Brain microvascular endothelial cell (primary cell): Measurements from ENCODE around the gene IL1RL2.

Experiments
- DNase-seq: peaks from one replicate; pipeline ENCODE4 v3.0.0-alpha.2; 2020
- H3K27ac ChIP-seq: fragments of 250-450 bp; sonication (Bioruptor Pico); 2 replicates; pipeline ENCODE4 v1.5.1; 2020; ENCODE audit warnings: mild to moderate bottlenecking, moderate library complexity
- H3K27me3 ChIP-seq: fragments of 250-450 bp; sonication (Bioruptor Pico); replicated peaks from 2 replicates; pipeline ENCODE4 v1.5.1; 2020; ENCODE audit warnings: mild to moderate bottlenecking
- H3K36me3 ChIP-seq: fragments of 250-450 bp; sonication (Bioruptor Pico); replicated peaks from 2 replicates; pipeline ENCODE4 v1.5.1; 2020; ENCODE audit warnings: mild to moderate bottlenecking
- H3K4me3 ChIP-seq: 2 replicates; pipeline ENCODE4 v1.5.1; 2011; ENCODE audit warnings: low read depth, mild to moderate bottlenecking, control low read depth, low read length, moderate library complexity
- in situ Hi-C: cut with HindIII; loops from 2 replicates; pipeline ENCODE4 v1.10.0; 2017; ENCODE audit warnings: low sequenced_read_pairs, low pct_ligation_motif_present
- TF ChIP-seq, protein P1 (sequence below): IDR thresholded peaks from 2 replicates; pipeline ENCODE4 v1.5.1; 2011; ENCODE audit warnings: low read depth, mild to moderate bottlenecking, moderate library complexity, low read length, control low read depth, inconsistent platforms; ENCODE audit errors: missing control alignments

IL1RL2 gene

GRCh38 chr2:102238039-102238756 lies 51.4 kb downstream of the IL1RL2 start:
- TF ChIP-seq, protein P1, sequence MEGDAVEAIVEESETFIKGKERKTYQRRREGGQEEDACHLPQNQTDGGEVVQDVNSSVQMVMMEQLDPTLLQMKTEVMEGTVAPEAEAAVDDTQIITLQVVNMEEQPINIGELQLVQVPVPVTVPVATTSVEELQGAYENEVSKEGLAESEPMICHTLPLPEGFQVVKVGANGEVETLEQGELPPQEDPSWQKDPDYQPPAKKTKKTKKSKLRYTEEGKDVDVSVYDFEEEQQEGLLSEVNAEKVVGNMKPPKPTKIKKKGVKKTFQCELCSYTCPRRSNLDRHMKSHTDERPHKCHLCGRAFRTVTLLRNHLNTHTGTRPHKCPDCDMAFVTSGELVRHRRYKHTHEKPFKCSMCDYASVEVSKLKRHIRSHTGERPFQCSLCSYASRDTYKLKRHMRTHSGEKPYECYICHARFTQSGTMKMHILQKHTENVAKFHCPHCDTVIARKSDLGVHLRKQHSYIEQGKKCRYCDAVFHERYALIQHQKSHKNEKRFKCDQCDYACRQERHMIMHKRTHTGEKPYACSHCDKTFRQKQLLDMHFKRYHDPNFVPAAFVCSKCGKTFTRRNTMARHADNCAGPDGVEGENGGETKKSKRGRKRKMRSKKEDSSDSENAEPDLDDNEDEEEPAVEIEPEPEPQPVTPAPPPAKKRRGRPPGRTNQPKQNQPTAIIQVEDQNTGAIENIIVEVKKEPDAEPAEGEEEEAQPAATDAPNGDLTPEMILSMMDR, result no peak
- Histone ChIP-seq H3K36me3 (no peaks in the 10 kb centered on the region), H3K27ac (peak overlapping the region; percentile 55), H3K27me3 (no peaks in the 10 kb centered on the region), H3K4me3 (no peak overlapping the region)
- peak; percentile 72 for DNase-seq
- in situ Hi-C loops, result no loop called here

DNA sequence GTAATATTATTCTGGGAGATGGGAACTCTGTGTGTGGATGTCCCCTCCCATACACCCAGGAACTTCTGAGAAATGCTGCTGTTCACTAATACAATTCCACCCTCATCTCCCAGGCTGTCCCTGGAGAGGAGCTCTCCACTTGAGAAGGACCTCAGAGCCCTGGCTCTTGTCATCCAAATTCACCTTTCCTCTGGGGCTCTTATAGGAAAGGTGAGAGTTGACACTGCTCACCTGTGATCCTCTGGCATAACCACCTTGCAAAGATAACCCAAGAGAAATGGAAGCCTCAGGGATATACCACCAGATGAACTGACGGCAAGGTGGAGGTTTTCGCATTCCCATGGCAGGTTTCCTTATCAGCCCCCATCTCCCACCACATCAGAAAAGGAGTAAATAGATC lies 52.0 kb downstream of the IL1RL2 start:
- H3K27ac ChIP-seq, result peak overlapping the region; percentile 55
- in situ Hi-C loops, result no loop called here
- TF ChIP-seq, protein P1, result no peak

DNA sequence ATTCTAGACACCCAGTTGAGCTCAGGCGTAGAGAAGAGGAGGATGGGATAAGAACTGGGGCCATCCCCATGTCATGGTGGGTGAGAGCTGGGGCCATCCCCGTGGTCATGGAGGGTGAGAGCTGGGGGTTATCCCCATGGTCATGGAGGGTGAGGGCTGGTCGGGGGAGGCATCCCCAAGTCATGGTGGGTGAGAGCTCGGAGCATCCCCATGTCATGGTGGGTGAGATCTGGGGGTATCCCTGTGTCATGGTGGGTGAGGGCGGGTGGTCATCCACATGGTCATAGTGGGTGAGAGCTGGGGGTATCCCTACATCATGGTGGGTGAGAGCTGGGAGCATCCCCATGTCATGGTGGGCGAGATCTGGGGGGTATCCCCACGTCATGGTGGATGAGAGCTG lies 52.5 kb downstream of the IL1RL2 start:
- TF ChIP-seq, protein P1, result no peak
- H3K27ac ChIP-seq, result no peak overlapping the region
- no peak for DNase-seq
- H3K36me3 ChIP-seq, result no peaks in the 10 kb centered on the region
- in situ Hi-C loops, result no loop called here
- H3K27me3 ChIP-seq, result no peaks in the 10 kb centered on the region
- no peak overlapping the region for H3K4me3 ChIP-seq

More for the DNA sequence above, 52.0 kb downstream of the IL1RL2 start:
- Histone ChIP-seq H3K27me3 (no peaks in the 10 kb centered on the region), H3K4me3 (no peak overlapping the region), H3K36me3 (no peaks in the 10 kb centered on the region)
- DNase-seq, result no peak

DNA sequence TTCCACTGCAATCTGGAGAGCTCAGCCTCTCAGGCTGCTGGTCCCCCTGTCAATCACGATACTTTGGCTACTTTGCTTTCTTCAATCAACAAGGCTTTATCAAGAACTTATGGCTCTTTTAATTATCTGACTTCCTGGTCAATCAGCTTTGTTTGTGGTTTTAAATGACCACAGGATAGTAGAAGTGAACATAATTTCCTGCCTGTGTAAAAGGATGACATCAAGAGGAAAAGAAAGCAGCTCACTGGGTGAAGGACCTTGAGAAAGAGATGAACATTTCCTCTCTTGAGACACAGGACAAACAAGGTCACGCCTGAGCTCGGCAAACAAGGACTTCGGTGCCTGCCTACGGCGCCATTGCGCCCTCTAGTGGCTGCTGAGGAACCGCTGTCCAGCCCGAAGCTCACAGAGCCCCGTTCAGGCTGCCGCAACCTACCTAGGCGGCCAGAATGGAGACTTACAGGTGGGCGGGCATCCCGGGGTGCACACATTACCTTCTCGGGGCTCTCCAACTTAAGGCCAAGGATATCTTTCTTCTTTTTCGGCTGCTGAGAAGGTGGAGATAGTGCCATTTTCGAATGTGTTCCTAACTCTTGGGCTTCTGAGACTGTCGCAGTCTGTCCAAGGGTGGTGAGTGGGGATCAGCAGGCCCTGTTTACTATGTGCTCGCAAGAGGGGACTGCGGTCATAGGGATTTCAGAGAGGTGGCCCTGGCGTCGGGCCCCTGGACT lies 54.0 kb downstream of the IL1RL2 start:
- in situ Hi-C loops, result loop anchor here (10.0 kb wide), 2 partner anchors 114 to 236 kb away; partner anchors contain the start of gene IL18R1
- TF ChIP-seq, protein P1, result peak; percentile 99
- no peaks in the 10 kb centered on the region for H3K27me3 ChIP-seq
- H3K27ac ChIP-seq, result peak overlapping the region; percentile 70
- H3K4me3 ChIP-seq, result no peak overlapping the region
- peak; percentile 92 for DNase-seq
- H3K36me3 ChIP-seq, result no peaks in the 10 kb centered on the region

GRCh38 chr2:102241616-102242305 lies 54.9 kb downstream of the IL1RL2 start:
- Histone ChIP-seq H3K36me3 (no peaks in the 10 kb centered on the region), H3K27ac (no peak overlapping the region), H3K4me3 (no peak overlapping the region), H3K27me3 (no peaks in the 10 kb centered on the region)
- in situ Hi-C loops, result loop anchor here (10.0 kb wide), 2 partner anchors 113 to 237 kb away; partner anchors contain the start of gene IL18R1
- no peak for DNase-seq
- TF ChIP-seq, protein P1, result no peak
